PC-3 (cell line): ENCODE results near the gene MT1X. TPM values are rescaled to one million over a fixed set of nuclear protein-coding genes. Genes with fewer than 3 reads are reported as not detected.
A peak's percentile ranks its signal among the peaks of the same experiment; 100 is the strongest.
"Not testable (repeated sequence)": the region's sequence is repeated elsewhere in the genome, so short reads cannot be mapped to it uniquely, and the experiment has no call there.

Experiments used
- ATAC-seq: fragments of 200-7000 bp; cut with Tn5 transposase; 2 replicates; pipeline ENCODE4 v1.9.1; 2020; ENCODE audit warnings: mild to moderate bottlenecking, moderate library complexity
- BruUV-seq: library from RNA; stranded (reverse); fragments of 400-500 nt; replicated peaks from 2 replicates; lab custom pipeline; 2021; lab: Mats Ljungman, UMichigan
- CTCF ChIA-PET: fragments of 300-600 bp; sonication (Branson Sonifier 250); formaldehyde crosslinking; loops from one replicate; lab custom pipeline; 2022; ENCODE audit warnings: antibody characterized with exemption; lab: Charles Lee
- POLR2A ChIA-PET: fragments of 300-600 bp; sonication (Branson Sonifier 250); formaldehyde crosslinking; loops from one replicate; lab custom pipeline; 2022; ENCODE audit warnings: antibody characterized with exemption; ENCODE audit not compliant: unreplicated experiment; lab: Charles Lee
- DNase-seq: peaks from one replicate; pipeline ENCODE4 v3.0.0-alpha.2; 2015
- H2AFZ ChIP-seq: fragments of 300-600 bp; sonication (generic); 2 replicates; pipeline ENCODE4 v1.6.0; 2016; ENCODE audit warnings: antibody characterized with exemption, low read length
- H3F3A ChIP-seq: fragments of 300-600 bp; sonication (generic); one replicate; pipeline ENCODE4 v1.6.0; 2017; ENCODE audit warnings: antibody characterized with exemption, low read length, control low read depth, mild to moderate bottlenecking; ENCODE audit not compliant: unreplicated experiment
- H3K27ac ChIP-seq: fragments of 300-600 bp; sonication (generic); 2 replicates; pipeline ENCODE4 v1.5.1; 2016; ENCODE audit warnings: mild to moderate bottlenecking, low read length
- H3K27me3 ChIP-seq: fragments of 300-600 bp; sonication (generic); 2 replicates; pipeline ENCODE4 v1.6.1; 2016; ENCODE audit warnings: low read length, mixed read lengths
- H3K36me3 ChIP-seq: fragments of 300-600 bp; sonication (generic); 2 replicates; pipeline ENCODE4 v1.6.1; 2016; ENCODE audit warnings: low read depth, mixed run types, low read length, mixed read lengths
- H3K4me1 ChIP-seq: fragments of 300-600 bp; sonication (generic); 2 replicates; pipeline ENCODE4 v1.5.1; 2016; ENCODE audit warnings: low read length; ENCODE audit not compliant: insufficient read depth
- H3K4me2 ChIP-seq: fragments of 300-600 bp; sonication (generic); 2 replicates; pipeline ENCODE4 v1.6.0; 2016; ENCODE audit warnings: low read length
- H3K4me3 ChIP-seq: fragments of 300-600 bp; sonication (generic); 2 replicates; pipeline ENCODE4 v1.5.1; 2016; ENCODE audit warnings: mild to moderate bottlenecking, low read length, mixed read lengths
- H3K79me2 ChIP-seq: fragments of 300-600 bp; sonication (generic); 2 replicates; pipeline ENCODE4 v1.6.1; 2017; ENCODE audit warnings: low read length, mixed read lengths
- H3K9ac ChIP-seq: fragments of 300-600 bp; sonication (generic); 2 replicates; pipeline ENCODE4 v1.6.0; 2016; ENCODE audit warnings: mild to moderate bottlenecking, low read length
- H3K9me2 ChIP-seq: fragments of 300-600 bp; sonication (generic); replicated peaks from 2 replicates; pipeline ENCODE4 v1.6.1; 2016; ENCODE audit warnings: mixed run types, low read length, mixed read lengths
- H3K9me3 ChIP-seq: fragments of 300-600 bp; sonication (generic); 2 replicates; pipeline ENCODE4 v1.6.1; 2016; ENCODE audit warnings: low read length, mixed read lengths
- H4K20me1 ChIP-seq: fragments of 300-600 bp; sonication (generic); 2 replicates; pipeline ENCODE4 v1.6.1; 2016; ENCODE audit warnings: low read length, mixed read lengths
- EZH2 ChIP-seq: fragments of 300-600 bp; sonication (generic); IDR thresholded peaks from one replicate; pipeline ENCODE4 v1.6.1; 2017; ENCODE audit warnings: antibody characterized with exemption, mild to moderate bottlenecking, low read length; ENCODE audit not compliant: unreplicated experiment
- EZH2phosphoT487 ChIP-seq: fragments of 300-600 bp; sonication (generic); IDR thresholded peaks from 2 replicates; pipeline ENCODE4 v1.6.1; 2018; ENCODE audit warnings: mild to moderate bottlenecking, antibody characterized with exemption, low read length, borderline replicate concordance
- intact Hi-C: fragments of 100-400 bp; cut with micrococcal nuclease; formaldehyde crosslinking; loops from 2 replicates; pipeline ENCODE4 v1.9.0; 2023
- total RNA-seq: library from RNA; depleted of rRNA; stranded (reverse); fragments of >200 nt; gene quantifications from 2 replicates; pipeline ENCODE4 v1.2.3, GENCODE V29; 2014
- TF ChIP-seq, protein P1 (sequence below): fragments of 300-600 bp; sonication (generic); conservative IDR thresholded peaks from 2 replicates; pipeline ENCODE4 v1.5.1; 2017; ENCODE audit warnings: antibody characterized with exemption, low read depth, mild to moderate bottlenecking, low read length

Gene MT1X
- total RNA-seq, 1 experiment from 2014 or later = 120 TPM

DNA sequence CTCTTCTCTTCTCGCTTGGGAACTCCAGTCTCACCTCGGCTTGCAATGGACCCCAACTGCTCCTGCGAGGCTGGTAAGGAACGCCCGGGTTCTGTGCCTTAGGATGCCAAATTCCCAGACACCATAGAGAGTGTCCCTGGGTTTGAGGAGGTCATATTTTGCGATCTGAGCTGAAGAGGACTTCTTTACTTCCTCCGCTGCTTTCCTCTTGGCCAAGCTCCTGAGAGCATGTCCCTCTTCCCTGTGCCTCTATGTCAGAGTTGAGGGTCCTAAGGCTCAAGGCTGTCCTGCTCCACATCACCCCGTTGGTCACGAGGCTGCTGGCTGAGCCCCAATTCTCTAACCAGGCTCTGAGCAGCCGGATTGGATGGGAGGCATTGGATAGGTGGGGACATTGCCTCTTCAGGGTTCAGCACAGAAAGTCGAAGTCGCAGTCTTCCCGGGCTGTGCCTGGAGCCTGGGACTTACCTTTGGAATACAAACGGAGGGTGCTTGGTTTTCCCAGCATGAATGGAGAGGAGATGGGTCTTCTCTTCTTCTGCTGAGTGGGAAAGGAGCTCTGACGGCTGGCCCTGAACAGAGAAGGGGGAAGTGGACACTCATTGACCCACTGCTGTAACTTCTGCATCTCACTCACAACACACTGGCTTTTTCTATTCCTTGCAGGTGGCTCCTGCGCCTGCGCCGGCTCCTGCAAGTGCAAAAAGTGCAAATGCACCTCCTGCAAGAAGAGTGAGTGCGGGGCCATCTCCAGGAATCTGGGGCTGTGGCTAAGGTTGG, 12.2 kb upstream of the MT1X start:
- H3K27ac ChIP-seq = no peak overlapping the region
- no TSS peak for BruUV-seq
- H4K20me1 ChIP-seq = no peaks in the 10 kb centered on the region
- no peaks in the 10 kb centered on the region for H3K9me2 ChIP-seq
- H3K9me3 ChIP-seq = no peaks in the 10 kb centered on the region
- no peak overlapping the region for H3K4me2 ChIP-seq
- H3K4me1 ChIP-seq = peaks cover 22% of the 10 kb centered on the region
- POLR2A ChIA-PET = no interaction called here
- no peak overlapping the region for H3K9ac ChIP-seq
- H3K27me3 ChIP-seq = no peaks in the 10 kb centered on the region
- TF ChIP-seq EZH2phosphoT487 (no peak), EZH2 (no peak)
- TF ChIP-seq, protein P1, sequence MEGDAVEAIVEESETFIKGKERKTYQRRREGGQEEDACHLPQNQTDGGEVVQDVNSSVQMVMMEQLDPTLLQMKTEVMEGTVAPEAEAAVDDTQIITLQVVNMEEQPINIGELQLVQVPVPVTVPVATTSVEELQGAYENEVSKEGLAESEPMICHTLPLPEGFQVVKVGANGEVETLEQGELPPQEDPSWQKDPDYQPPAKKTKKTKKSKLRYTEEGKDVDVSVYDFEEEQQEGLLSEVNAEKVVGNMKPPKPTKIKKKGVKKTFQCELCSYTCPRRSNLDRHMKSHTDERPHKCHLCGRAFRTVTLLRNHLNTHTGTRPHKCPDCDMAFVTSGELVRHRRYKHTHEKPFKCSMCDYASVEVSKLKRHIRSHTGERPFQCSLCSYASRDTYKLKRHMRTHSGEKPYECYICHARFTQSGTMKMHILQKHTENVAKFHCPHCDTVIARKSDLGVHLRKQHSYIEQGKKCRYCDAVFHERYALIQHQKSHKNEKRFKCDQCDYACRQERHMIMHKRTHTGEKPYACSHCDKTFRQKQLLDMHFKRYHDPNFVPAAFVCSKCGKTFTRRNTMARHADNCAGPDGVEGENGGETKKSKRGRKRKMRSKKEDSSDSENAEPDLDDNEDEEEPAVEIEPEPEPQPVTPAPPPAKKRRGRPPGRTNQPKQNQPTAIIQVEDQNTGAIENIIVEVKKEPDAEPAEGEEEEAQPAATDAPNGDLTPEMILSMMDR = no peak
- H3K79me2 ChIP-seq = no peaks in the 10 kb centered on the region
- no peak overlapping the region for H3K4me3 ChIP-seq
- no peak for ATAC-seq
- no peak overlapping the region for H2AFZ ChIP-seq
- H3K36me3 ChIP-seq = no peaks in the 10 kb centered on the region
- CTCF ChIA-PET = no interaction called here
- intact Hi-C loops = no loop called here
- DNase-seq = no peak
- H3F3A ChIP-seq = no peaks in the 10 kb centered on the region

DNA sequence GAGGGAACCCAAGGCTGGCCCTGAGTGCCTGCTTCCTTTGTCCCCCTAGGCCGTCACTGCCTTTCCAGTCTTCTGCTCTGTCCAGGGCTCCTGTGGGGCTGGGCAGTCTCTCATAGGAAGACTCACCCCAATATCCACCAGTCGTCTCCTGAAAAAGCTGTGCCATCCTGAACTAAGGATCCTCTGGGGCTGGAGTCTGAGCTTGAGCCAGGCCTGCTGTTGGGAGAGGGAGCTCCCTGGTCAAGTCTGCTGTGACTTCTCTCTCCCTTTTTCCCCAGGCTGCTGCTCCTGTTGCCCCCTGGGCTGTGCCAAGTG, 11.7 kb upstream of the MT1X start:
- no peak overlapping the region for H3K9ac ChIP-seq
- POLR2A ChIA-PET = no interaction called here
- no peaks in the 10 kb centered on the region for H3F3A ChIP-seq
- H3K36me3 ChIP-seq = no peaks in the 10 kb centered on the region
- TF ChIP-seq, protein P1 = no peak
- TF ChIP-seq EZH2phosphoT487 = no peak
- TF ChIP-seq EZH2 = no peak
- H3K79me2 ChIP-seq = no peaks in the 10 kb centered on the region
- intact Hi-C loops = no loop called here
- H3K27me3 ChIP-seq = no peaks in the 10 kb centered on the region
- no peak overlapping the region for H2AFZ ChIP-seq
- no peaks in the 10 kb centered on the region for H3K9me2 ChIP-seq
- no peak overlapping the region for H3K4me2 ChIP-seq
- H3K4me1 ChIP-seq = peaks cover 22% of the 10 kb centered on the region
- H3K4me3 ChIP-seq = no peak overlapping the region
- no peak for DNase-seq
- H3K27ac ChIP-seq = no peak overlapping the region
- CTCF ChIA-PET = no interaction called here
- no peaks in the 10 kb centered on the region for H3K9me3 ChIP-seq
- ATAC-seq = no peak
- H4K20me1 ChIP-seq = no peaks in the 10 kb centered on the region
- no TSS peak for BruUV-seq

DNA sequence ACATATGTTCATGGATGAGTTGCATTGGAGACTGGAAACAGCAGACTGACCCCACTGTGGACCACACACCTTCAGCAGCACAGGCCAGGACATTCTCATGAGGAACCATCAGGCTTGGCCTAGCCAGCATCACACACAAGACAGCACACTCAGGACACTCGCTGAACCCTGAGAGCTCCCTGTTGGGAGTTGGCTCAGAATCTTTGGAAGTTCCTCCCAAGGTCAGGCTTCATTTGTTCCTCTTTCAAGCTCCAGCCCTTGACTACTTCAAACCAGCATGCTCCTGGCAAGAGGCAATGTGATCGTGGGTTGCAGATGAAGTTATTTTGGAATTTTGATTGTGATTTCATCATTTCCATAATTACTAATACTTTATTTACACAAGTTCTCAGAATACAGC, 10.6 kb upstream of the MT1X start:
- ATAC-seq, BruUV-seq, H3K9me3 ChIP-seq, H3K9me2 ChIP-seq, H3K27me3 ChIP-seq, H3K4me2 ChIP-seq, H4K20me1 ChIP-seq, H3F3A ChIP-seq, H3K4me3 ChIP-seq, intact Hi-C loops, CTCF ChIA-PET, H3K9ac ChIP-seq, H3K27ac ChIP-seq, H2AFZ ChIP-seq, H3K36me3 ChIP-seq, H3K79me2 ChIP-seq: not testable (repeated sequence)
- POLR2A ChIA-PET = interaction anchor here (1.1 kb wide), 1 partner anchor 68 kb away, joined by 4 read pairs; no protein-coding TSS in a partner anchor
- peaks cover 22% of the 10 kb centered on the region for H3K4me1 ChIP-seq
- peak; percentile 35 for DNase-seq

DNA sequence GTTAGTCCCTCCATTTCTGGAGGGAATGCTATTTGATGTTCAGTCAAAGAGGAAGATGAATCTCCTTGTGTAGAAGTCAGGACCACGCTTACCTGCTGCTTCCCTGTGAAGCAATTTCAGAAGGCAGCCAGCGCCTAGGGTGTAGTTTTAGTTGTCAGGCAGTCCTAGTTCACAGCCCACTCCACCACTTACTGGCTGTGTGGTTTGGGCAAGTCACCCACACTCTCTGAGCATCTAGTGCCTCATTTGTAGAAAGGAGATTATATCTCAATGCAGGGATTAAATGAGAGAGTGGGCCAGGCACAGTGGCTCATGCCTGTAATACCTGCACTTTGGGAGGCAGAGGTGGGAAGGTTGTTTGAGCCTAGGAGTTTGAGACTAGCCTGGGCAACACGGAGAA, 10.1 kb upstream of the MT1X start:
- H3K9me3 ChIP-seq, ATAC-seq, H3K27me3 ChIP-seq, H3K9me2 ChIP-seq, CTCF ChIA-PET, H2AFZ ChIP-seq, H4K20me1 ChIP-seq, DNase-seq, BruUV-seq, H3K36me3 ChIP-seq, H3K4me3 ChIP-seq, H3K79me2 ChIP-seq, H3K27ac ChIP-seq, H3K9ac ChIP-seq, H3F3A ChIP-seq, intact Hi-C loops: not testable (repeated sequence)
- POLR2A ChIA-PET = interaction anchor here (1.1 kb wide), 1 partner anchor 69 kb away, joined by 4 read pairs; no protein-coding TSS in a partner anchor
- peak overlapping the region; percentile 58; the same call in 1 of the 2 replicates for H3K4me2 ChIP-seq
- H3K4me1 ChIP-seq = peaks cover 22% of the 10 kb centered on the region
